Measurements from ENCODE around the gene CMAS.

The CMAS gene

DNA sequence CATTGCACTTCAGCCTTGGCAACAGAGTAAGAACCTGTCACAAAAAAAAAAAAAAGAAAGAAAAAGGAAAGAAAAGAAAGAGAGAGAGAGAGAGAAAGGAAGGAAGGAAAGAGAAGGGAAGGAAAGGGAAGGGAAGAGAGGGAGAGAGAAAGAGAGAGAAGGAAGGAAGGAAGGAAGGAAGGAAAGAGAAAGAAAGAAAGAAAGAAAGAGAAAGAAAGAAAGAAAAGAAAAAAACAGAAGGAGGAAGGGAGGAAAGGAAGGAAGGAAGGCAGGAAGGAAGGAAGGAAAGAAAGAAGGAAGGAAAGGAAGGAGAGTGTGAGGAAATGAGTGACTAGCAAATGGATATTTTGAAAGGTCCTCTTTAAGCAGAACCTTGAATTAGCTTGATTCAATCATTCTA is 13.3 kb upstream of the CMAS start:
- ATAC-seq, result no peak
- TF ChIP-seq, protein P1, sequence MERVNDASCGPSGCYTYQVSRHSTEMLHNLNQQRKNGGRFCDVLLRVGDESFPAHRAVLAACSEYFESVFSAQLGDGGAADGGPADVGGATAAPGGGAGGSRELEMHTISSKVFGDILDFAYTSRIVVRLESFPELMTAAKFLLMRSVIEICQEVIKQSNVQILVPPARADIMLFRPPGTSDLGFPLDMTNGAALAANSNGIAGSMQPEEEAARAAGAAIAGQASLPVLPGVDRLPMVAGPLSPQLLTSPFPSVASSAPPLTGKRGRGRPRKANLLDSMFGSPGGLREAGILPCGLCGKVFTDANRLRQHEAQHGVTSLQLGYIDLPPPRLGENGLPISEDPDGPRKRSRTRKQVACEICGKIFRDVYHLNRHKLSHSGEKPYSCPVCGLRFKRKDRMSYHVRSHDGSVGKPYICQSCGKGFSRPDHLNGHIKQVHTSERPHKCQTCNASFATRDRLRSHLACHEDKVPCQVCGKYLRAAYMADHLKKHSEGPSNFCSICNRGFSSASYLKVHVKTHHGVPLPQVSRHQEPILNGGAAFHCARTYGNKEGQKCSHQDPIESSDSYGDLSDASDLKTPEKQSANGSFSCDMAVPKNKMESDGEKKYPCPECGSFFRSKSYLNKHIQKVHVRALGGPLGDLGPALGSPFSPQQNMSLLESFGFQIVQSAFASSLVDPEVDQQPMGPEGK (CRISPR knock-in tag; IDR thresholded peaks at IDR 0.05; ENCODE audit: borderline replicate concordance), result no peak
- TF ChIP-seq TOX (CRISPR knock-in tag; IDR thresholded peaks at IDR 0.05; ENCODE audit: borderline replicate concordance) (no peak), ZNF8 (CRISPR knock-in tag; IDR thresholded peaks at IDR 0.05) (no peak), ZFP30 (CRISPR knock-in tag; IDR thresholded peaks at IDR 0.05) (no peak), ZNF565 (CRISPR knock-in tag; conservative IDR thresholded peaks at IDR 0.05; ENCODE audit: low read depth) (no peak), GLIS3 (CRISPR knock-in tag; IDR thresholded peaks at IDR 0.05) (no peak), BACH2 (CRISPR knock-in tag; IDR thresholded peaks at IDR 0.05; ENCODE audit: borderline replicate concordance) (no peak), PPARA (CRISPR knock-in tag; IDR thresholded peaks at IDR 0.05; ENCODE audit: borderline replicate concordance) (no peak), ZNF70 (CRISPR knock-in tag; IDR thresholded peaks at IDR 0.05) (no peak), TCF4 (CRISPR knock-in tag; IDR thresholded peaks at IDR 0.05; ENCODE audit: borderline replicate concordance) (no peak), OSR1 (CRISPR knock-in tag; IDR thresholded peaks at IDR 0.05) (no peak), CSDC2 (CRISPR knock-in tag; IDR thresholded peaks at IDR 0.05) (no peak), ARNTL (CRISPR knock-in tag; IDR thresholded peaks at IDR 0.05; ENCODE audit: borderline replicate concordance, low read depth) (no peak), SNAI2 (CRISPR knock-in tag; IDR thresholded peaks at IDR 0.05) (no peak), ISL1 (CRISPR knock-in tag; IDR thresholded peaks at IDR 0.05) (no peak)
- TF ChIP-seq, protein P2, sequence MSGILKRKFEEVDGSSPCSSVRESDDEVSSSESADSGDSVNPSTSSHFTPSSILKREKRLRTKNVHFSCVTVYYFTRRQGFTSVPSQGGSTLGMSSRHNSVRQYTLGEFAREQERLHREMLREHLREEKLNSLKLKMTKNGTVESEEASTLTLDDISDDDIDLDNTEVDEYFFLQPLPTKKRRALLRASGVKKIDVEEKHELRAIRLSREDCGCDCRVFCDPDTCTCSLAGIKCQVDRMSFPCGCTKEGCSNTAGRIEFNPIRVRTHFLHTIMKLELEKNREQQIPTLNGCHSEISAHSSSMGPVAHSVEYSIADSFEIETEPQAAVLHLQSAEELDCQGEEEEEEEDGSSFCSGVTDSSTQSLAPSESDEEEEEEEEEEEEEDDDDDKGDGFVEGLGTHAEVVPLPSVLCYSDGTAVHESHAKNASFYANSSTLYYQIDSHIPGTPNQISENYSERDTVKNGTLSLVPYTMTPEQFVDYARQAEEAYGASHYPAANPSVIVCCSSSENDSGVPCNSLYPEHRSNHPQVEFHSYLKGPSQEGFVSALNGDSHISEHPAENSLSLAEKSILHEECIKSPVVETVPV (CRISPR knock-in tag; IDR thresholded peaks at IDR 0.05), result no peak
- TF ChIP-seq, protein P3, sequence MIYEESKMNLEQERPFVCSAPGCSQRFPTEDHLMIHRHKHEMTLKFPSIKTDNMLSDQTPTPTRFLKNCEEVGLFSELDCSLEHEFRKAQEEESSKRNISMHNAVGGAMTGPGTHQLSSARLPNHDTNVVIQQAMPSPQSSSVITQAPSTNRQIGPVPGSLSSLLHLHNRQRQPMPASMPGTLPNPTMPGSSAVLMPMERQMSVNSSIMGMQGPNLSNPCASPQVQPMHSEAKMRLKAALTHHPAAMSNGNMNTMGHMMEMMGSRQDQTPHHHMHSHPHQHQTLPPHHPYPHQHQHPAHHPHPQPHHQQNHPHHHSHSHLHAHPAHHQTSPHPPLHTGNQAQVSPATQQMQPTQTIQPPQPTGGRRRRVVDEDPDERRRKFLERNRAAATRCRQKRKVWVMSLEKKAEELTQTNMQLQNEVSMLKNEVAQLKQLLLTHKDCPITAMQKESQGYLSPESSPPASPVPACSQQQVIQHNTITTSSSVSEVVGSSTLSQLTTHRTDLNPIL (CRISPR knock-in tag; IDR thresholded peaks at IDR 0.05; ENCODE audit: low read depth), result no peak
- TF ChIP-seq, protein P4, sequence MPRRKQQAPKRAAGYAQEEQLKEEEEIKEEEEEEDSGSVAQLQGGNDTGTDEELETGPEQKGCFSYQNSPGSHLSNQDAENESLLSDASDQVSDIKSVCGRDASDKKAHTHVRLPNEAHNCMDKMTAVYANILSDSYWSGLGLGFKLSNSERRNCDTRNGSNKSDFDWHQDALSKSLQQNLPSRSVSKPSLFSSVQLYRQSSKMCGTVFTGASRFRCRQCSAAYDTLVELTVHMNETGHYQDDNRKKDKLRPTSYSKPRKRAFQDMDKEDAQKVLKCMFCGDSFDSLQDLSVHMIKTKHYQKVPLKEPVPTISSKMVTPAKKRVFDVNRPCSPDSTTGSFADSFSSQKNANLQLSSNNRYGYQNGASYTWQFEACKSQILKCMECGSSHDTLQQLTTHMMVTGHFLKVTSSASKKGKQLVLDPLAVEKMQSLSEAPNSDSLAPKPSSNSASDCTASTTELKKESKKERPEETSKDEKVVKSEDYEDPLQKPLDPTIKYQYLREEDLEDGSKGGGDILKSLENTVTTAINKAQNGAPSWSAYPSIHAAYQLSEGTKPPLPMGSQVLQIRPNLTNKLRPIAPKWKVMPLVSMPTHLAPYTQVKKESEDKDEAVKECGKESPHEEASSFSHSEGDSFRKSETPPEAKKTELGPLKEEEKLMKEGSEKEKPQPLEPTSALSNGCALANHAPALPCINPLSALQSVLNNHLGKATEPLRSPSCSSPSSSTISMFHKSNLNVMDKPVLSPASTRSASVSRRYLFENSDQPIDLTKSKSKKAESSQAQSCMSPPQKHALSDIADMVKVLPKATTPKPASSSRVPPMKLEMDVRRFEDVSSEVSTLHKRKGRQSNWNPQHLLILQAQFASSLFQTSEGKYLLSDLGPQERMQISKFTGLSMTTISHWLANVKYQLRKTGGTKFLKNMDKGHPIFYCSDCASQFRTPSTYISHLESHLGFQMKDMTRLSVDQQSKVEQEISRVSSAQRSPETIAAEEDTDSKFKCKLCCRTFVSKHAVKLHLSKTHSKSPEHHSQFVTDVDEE (CRISPR knock-in tag; IDR thresholded peaks at IDR 0.05), result no peak

DNA sequence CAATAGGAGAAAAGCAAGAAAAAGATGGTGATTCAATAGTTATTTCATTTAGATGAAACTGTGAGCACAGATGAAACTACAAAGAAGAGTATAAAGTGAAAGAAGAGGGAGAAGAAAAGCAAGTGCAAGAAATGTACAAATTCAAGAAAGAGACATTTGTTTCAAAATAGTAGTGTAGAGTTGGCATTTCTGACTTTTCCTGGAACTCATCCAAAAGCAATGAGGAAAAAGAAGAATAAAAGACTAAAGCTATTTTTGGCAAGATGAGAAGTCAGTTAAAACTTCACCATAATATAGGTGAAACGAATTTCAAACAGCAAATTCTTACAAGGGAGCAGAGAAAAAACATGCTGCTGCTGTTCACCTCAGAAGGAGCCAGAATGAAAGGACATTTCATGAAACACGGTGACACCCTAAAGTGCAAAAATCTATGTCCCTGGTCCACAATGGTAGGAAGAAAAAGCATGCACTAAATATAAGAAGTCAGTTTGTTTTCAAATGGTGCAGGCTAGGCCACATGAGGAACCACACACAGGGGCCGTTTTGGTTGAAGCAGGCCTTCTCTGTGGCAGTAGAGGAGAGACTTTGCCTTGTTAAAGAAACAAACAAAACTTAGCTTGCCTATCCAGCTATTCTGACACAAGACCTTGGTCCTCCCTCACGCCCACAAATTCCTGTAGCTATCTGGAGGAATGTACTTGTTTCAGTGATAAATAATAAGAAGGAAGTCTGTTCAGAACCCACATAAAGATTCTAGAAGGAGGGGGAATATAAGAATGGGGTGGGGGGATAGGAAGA is 11.1 kb upstream of the CMAS start:
- no peak for ATAC-seq
- TF ChIP-seq, protein P3 (CRISPR knock-in tag; IDR thresholded peaks at IDR 0.05; ENCODE audit: low read depth), result no peak
- TF ChIP-seq RARB (CRISPR knock-in tag; IDR thresholded peaks at IDR 0.05) (no peak), PPARA (CRISPR knock-in tag; IDR thresholded peaks at IDR 0.05; ENCODE audit: borderline replicate concordance) (no peak), ARNTL (CRISPR knock-in tag; IDR thresholded peaks at IDR 0.05; ENCODE audit: borderline replicate concordance, low read depth) (no peak), ESRRG (CRISPR knock-in tag; IDR thresholded peaks at IDR 0.05) (no peak), ZNF70 (CRISPR knock-in tag; IDR thresholded peaks at IDR 0.05) (no peak), CSDC2 (CRISPR knock-in tag; IDR thresholded peaks at IDR 0.05) (no peak), ZNF565 (CRISPR knock-in tag; conservative IDR thresholded peaks at IDR 0.05; ENCODE audit: low read depth) (no peak), TOX (CRISPR knock-in tag; IDR thresholded peaks at IDR 0.05; ENCODE audit: borderline replicate concordance) (no peak), ZC3H10 (CRISPR knock-in tag; IDR thresholded peaks at IDR 0.05) (no peak), BACH2 (CRISPR knock-in tag; IDR thresholded peaks at IDR 0.05; ENCODE audit: borderline replicate concordance) (no peak)
- TF ChIP-seq, protein P5, sequence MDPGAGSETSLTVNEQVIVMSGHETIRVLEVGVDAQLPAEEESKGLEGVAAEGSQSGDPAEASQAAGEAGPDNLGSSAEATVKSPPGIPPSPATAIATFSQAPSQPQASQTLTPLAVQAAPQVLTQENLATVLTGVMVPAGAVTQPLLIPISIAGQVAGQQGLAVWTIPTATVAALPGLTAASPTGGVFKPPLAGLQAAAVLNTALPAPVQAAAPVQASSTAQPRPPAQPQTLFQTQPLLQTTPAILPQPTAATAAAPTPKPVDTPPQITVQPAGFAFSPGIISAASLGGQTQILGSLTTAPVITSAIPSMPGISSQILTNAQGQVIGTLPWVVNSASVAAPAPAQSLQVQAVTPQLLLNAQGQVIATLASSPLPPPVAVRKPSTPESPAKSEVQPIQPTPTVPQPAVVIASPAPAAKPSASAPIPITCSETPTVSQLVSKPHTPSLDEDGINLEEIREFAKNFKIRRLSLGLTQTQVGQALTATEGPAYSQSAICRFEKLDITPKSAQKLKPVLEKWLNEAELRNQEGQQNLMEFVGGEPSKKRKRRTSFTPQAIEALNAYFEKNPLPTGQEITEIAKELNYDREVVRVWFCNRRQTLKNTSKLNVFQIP (CRISPR knock-in tag; IDR thresholded peaks at IDR 0.05; ENCODE audit: borderline replicate concordance, low read depth), result no peak

Measured in SK-N-SH treated with all-trans-retinoic acid at 6 μM for 48 hours (cell line).